CD14-positive monocyte (primary cell): ENCODE data around the gene ARHGEF9. TPM values are rescaled to one million over a fixed set of nuclear protein-coding genes. Genes with fewer than 3 reads are reported as not detected.

Experiments used
- DNase-seq, 3 donors: peaks; one replicate each; pipeline ENCODE4 v3.0.0-alpha.2; 2011 to 2022
- H2AFZ ChIP-seq: 2 replicates; pipeline ENCODE4 v1.6.0; 2012; ENCODE audit warnings: mild to moderate bottlenecking, low read depth, low read length, inconsistent platforms; ENCODE audit not compliant: insufficient read depth, poor library complexity, severe bottlenecking
- H3K27ac ChIP-seq, 2 donors: 1 replicate in 1 of 2; 2 replicates in 1 of 2; pipeline ENCODE4 v1.5.1; 2012 to 2013; ENCODE audit warnings: low read length in 2 of 2, control low read depth in 1 of 2, inconsistent platforms in 1 of 2, low read depth in 1 of 2, mild to moderate bottlenecking in 1 of 2
- H3K27me3 ChIP-seq, 2 donors: one replicate each; pipeline versions ENCODE4 v1.6.0 to v1.6.1; 2011 to 2013; ENCODE audit warnings: low read length in 2 of 2; ENCODE audit not compliant: control insufficient read depth in 2 of 2, insufficient read depth in 2 of 2
- H3K36me3 ChIP-seq, 2 donors: replicated peaks in 1 of 2; 1 replicate in 1 of 2; 2 replicates in 1 of 2; pipeline versions ENCODE4 v1.5.1 to v1.6.1; 2012 to 2013; ENCODE audit warnings: low read length in 2 of 2, control low read depth in 1 of 2, inconsistent platforms in 1 of 2, mild to moderate bottlenecking in 1 of 2; ENCODE audit not compliant: insufficient read depth in 2 of 2, control insufficient read depth in 1 of 2
- H3K4me1 ChIP-seq, 2 donors: 1 replicate in 1 of 2; 2 replicates in 1 of 2; pipeline versions ENCODE4 v1.5.1 to v1.6.1; 2012 to 2013; ENCODE audit warnings: low read length in 2 of 2, control low read depth in 1 of 2, inconsistent platforms in 1 of 2, mild to moderate bottlenecking in 1 of 2, moderate library complexity in 1 of 2; ENCODE audit not compliant: insufficient read depth in 2 of 2, control insufficient read depth in 1 of 2
- H3K4me2 ChIP-seq: replicated peaks from 2 replicates; pipeline ENCODE3; 2012; ENCODE audit warnings: low read length, moderate library complexity, mild to moderate bottlenecking; ENCODE audit not compliant: poor library complexity, severe bottlenecking; ENCODE audit errors: extremely low read depth
- H3K4me3 ChIP-seq, 3 experiments: fragments of 200-600 bp in 1 of 3; sonication (generic) in 1 of 3; replicated peaks in 1 of 3; 1 replicate in 2 of 3; 2 replicates in 1 of 3; pipeline ENCODE4 v1.5.1; 2011 to 2013; ENCODE audit warnings: low read length in 3 of 3, mild to moderate bottlenecking in 3 of 3, control low read depth in 2 of 3, low read depth in 2 of 3, inconsistent platforms in 1 of 3, moderate library complexity in 1 of 3
- H3K79me2 ChIP-seq: 2 replicates; pipeline ENCODE4 v1.6.0; 2012; ENCODE audit warnings: mild to moderate bottlenecking, control low read depth, inconsistent platforms, low read length, moderate library complexity; ENCODE audit not compliant: insufficient read depth
- H3K9ac ChIP-seq: 2 replicates; pipeline ENCODE4 v1.6.0; 2017; ENCODE audit warnings: low read length, mild to moderate bottlenecking; ENCODE audit not compliant: insufficient read depth, poor library complexity, severe bottlenecking
- H3K9me3 ChIP-seq, 2 donors: replicated peaks in 1 of 2; 1 replicate in 1 of 2; 2 replicates in 1 of 2; pipeline versions ENCODE4 v1.5.1 to v1.6.1; 2012 to 2013; ENCODE audit warnings: low read length in 2 of 2, control low read depth in 1 of 2; ENCODE audit not compliant: control insufficient read depth in 1 of 2, insufficient read depth in 1 of 2
- H4K20me1 ChIP-seq: 2 replicates; pipeline ENCODE4 v1.6.0; 2012; ENCODE audit warnings: mild to moderate bottlenecking, low read length, control low read depth, moderate library complexity; ENCODE audit not compliant: insufficient read depth
- H3K27ac Mint-ChIP-seq, 7 donors: one replicate each; pipeline ENCODE4 v1.8.0; 2020; ENCODE audit warnings: mild to moderate bottlenecking in 7 of 7, mixed read lengths in 7 of 7, moderate library complexity in 6 of 7, inconsistent platforms in 2 of 7
- H3K27me3 Mint-ChIP-seq, 3 donors: one replicate each; pipeline ENCODE4 v1.8.0; 2021 to 2022; ENCODE audit warnings: low read depth in 3 of 3, mild to moderate bottlenecking in 3 of 3, mixed read lengths in 3 of 3, moderate library complexity in 3 of 3, inconsistent platforms in 1 of 3
- H3K36me3 Mint-ChIP-seq, 2 donors: one replicate each; pipeline ENCODE4 v1.8.0; 2020; ENCODE audit warnings: mixed read lengths in 2 of 2, inconsistent platforms in 1 of 2, mild to moderate bottlenecking in 1 of 2
- H3K4me1 Mint-ChIP-seq: one replicate; pipeline ENCODE4 v1.8.0; 2020; ENCODE audit warnings: mild to moderate bottlenecking, mixed read lengths
- H3K4me3 Mint-ChIP-seq, 2 donors: one replicate each; pipeline ENCODE4 v1.8.0; 2020; ENCODE audit warnings: mild to moderate bottlenecking in 2 of 2, mixed read lengths in 2 of 2, moderate library complexity in 1 of 2
- H3K9me3 Mint-ChIP-seq, 7 donors: one replicate each; pipeline ENCODE4 v1.8.0; 2020 to 2022; ENCODE audit warnings: mixed read lengths in 7 of 7, mild to moderate bottlenecking in 6 of 7, moderate library complexity in 6 of 7, inconsistent platforms in 2 of 7
- CTCF ChIP-seq: fragments of 200-600 bp; IDR thresholded peaks from one replicate; pipeline ENCODE4 v1.8.0; 2022; ENCODE audit warnings: antibody characterized with exemption, mild to moderate bottlenecking
- WGBS: methylation state at CpG from one replicate; pipeline ENCODE4 v1.1.5; 2013; ENCODE audit warnings: missing lambda C conversion rate; ENCODE audit not compliant: insufficient coverage; 5-methylcytosine and 5-hydroxymethylcytosine counted together
- intact Hi-C, 2 donors: fragments of 100-400 bp; cut with micrococcal nuclease; formaldehyde crosslinking; loops; one replicate each; pipeline versions ENCODE4 v1.15.0 to v1.15.1; 2023
- polyA plus RNA-seq, 3 donors: library from polyadenylated mRNA; depleted of rRNA in 1 of 3; unstranded in 2 of 3; stranded (reverse) in 1 of 3; fragments of 300-500 nt in 2 of 3; fragments of >200 nt in 1 of 3; fragmentation: Illumina TruSeq in 2 of 3; gene quantifications; 1 replicate in 2 of 3; 2 replicates in 1 of 3; pipeline ENCODE4 v1.2.3, GENCODE V29; 2012 to 2021

ARHGEF9 gene
- polyA plus RNA-seq, 3 donors = 0.84 to 5.5 (median 2.6) TPM

DNA sequence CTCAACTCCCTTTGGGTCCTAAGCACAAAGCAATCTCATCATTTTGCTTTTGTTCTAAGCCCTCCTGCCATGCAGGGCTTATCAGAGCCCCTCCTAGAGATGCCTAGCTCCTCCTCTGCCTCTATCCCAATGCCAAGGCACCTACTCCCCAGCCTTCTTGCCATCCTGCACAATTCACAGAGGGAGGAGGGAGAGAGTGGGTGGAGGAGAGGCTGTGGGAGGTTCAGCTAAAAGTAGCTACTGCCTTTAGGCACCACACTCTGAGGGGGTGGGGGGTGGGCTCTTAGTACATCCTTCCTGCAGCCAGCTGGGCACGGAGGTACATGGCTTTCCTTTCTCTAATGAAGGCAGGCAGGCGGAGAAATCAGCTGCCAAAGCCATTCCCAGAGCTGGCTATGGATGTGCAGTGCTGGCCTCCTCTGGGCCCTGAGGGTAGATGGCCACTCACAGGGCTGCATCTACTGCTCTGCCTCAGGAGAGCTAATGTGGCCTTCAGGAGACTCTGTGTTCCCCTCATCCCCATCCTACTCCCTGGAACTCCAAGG lies 40.1 kb downstream of the ARHGEF9 start:
- no peak for DNase-seq
- no peaks in the 10 kb centered on the region for H3K27me3 ChIP-seq
- WGBS = no CpG with 5 or more reads among the region's 2 CpGs
- no peak for TF ChIP-seq CTCF
- no peak overlapping the region for H3K27ac Mint-ChIP-seq
- H2AFZ ChIP-seq = no peak overlapping the region
- no peaks in the 10 kb centered on the region for H3K9me3 Mint-ChIP-seq
- H3K27me3 Mint-ChIP-seq = peaks cover 0 to 4% (median 2%) of the 10 kb centered on the region in 3 donors
- no peaks in the 10 kb centered on the region for H3K4me1 ChIP-seq
- H3K79me2 ChIP-seq = no peaks in the 10 kb centered on the region
- intact Hi-C loops = no loop called here
- H3K4me1 Mint-ChIP-seq = peaks cover 17% of the 10 kb centered on the region
- H3K4me2 ChIP-seq = no peak overlapping the region
- no peaks in the 10 kb centered on the region for H3K9me3 ChIP-seq
- no peak overlapping the region for H3K4me3 ChIP-seq
- H3K36me3 Mint-ChIP-seq = no peaks in the 10 kb centered on the region
- H4K20me1 ChIP-seq = no peaks in the 10 kb centered on the region
- no peaks in the 10 kb centered on the region for H3K36me3 ChIP-seq
- no peak overlapping the region for H3K4me3 Mint-ChIP-seq
- H3K27ac ChIP-seq = no peak overlapping the region
- no peak overlapping the region for H3K9ac ChIP-seq

DNA sequence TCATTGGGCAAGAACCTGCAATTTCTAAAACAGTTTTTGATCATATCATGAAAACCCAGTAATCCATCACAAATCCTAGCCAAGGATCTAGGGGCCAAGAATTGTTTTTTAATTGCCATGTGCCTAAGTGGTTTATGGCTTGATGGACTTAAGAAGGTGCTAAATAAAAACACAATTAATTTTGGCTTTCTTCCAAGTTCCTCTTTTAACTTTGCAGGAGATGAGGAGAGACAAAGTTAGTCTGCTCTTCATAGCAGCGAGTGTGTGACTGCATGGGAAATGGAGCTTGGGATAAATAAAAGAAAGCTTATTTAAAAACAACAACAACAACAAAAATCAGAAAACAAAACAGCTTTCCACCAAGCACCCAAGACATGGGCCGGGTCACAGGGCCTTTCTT lies 41.4 kb downstream of the ARHGEF9 start:
- Histone ChIP-seq H4K20me1 (no peaks in the 10 kb centered on the region), H3K4me2 (no peak overlapping the region), H3K9ac (no peak overlapping the region), H3K27me3 (no peaks in the 10 kb centered on the region), H2AFZ (no peak overlapping the region), H3K79me2 (no peaks in the 10 kb centered on the region), H3K4me3 (no peak overlapping the region), H3K4me1 (no peaks in the 10 kb centered on the region), H3K9me3 (no peaks in the 10 kb centered on the region), H3K27ac (no peak overlapping the region), H3K36me3 (no peaks in the 10 kb centered on the region)
- Mint-ChIP-seq H3K9me3 (no peaks in the 10 kb centered on the region), H3K4me1 (peaks cover 17% of the 10 kb centered on the region), H3K36me3 (no peaks in the 10 kb centered on the region), H3K27ac (peak overlapping the region in 1 of 7 donors; percentile 11), H3K4me3 (no peak overlapping the region), H3K27me3 (peaks cover 0 to 4% (median 2%) of the 10 kb centered on the region in 3 donors)
- no CpG with 5 or more reads among the region's 2 CpGs for WGBS
- TF ChIP-seq CTCF = no peak
- DNase-seq = no peak
- intact Hi-C loops = no loop called here
